Measurements from ENCODE around the gene SLC2A9. TPM values are rescaled to one million over a fixed set of nuclear protein-coding genes. Genes with fewer than 3 reads are reported as not detected.
A peak's percentile ranks its signal among the peaks of the same experiment; 100 is the strongest.

SLC2A9 gene
- total and polyA plus RNA-seq, 2 of the 13 experiments (the other 11 are each of a cell fraction or from before 2014, with no cell fraction given), result 36.2 to 42.3 TPM

GRCh38 chr4:9923195-9923812, 98.0 kb downstream of the SLC2A9 start (continued):
- TF ChIP-seq AFF4 (CRISPR knock-in tag; IDR thresholded peaks at IDR 0.05) (no peak), ZNF326 (CRISPR knock-in tag; IDR thresholded peaks at IDR 0.05; ENCODE audit: borderline replicate concordance) (no peak), ARNT2 (CRISPR knock-in tag; IDR thresholded peaks at IDR 0.05; ENCODE audit: low read depth) (no peak), TAF15 (IDR thresholded peaks at IDR 0.05; ENCODE audit: low read depth, low read length, poor library complexity, severe bottlenecking) (no peak), ZNF772 (CRISPR knock-in tag; IDR thresholded peaks at IDR 0.05) (no peak), SNRNP70 (IDR thresholded peaks at IDR 0.05; ENCODE audit: low read depth, low read length) (no peak), NONO (IDR thresholded peaks at IDR 0.05) (no peak), NONO (CRISPR knock-in tag; conservative IDR thresholded peaks at IDR 0.05) (no peak), CBX2 (IDR thresholded peaks at IDR 0.05; ENCODE audit: low read depth, low read length) (no peak), CBX2 (CRISPR knock-in tag; IDR thresholded peaks at IDR 0.05; ENCODE audit: low read depth) (no peak), ZBTB42 (CRISPR knock-in tag; IDR thresholded peaks at IDR 0.05) (no peak), ZNF562 (CRISPR knock-in tag; IDR thresholded peaks at IDR 0.05; ENCODE audit: borderline replicate concordance) (no peak), ZNF407 (CRISPR knock-in tag; IDR thresholded peaks at IDR 0.05; ENCODE audit: not compliant biosample characterization) (no peak), SOX6 (IDR thresholded peaks at IDR 0.05) (no peak), SOX6 (CRISPR knock-in tag; IDR thresholded peaks at IDR 0.05) (peak; percentile 67; the same call in 1 of the 2 replicates), PITX1 (CRISPR knock-in tag; IDR thresholded peaks at IDR 0.05) (no peak), ELF3 (CRISPR knock-in tag; IDR thresholded peaks at IDR 0.05) (no peak), TOE1 (CRISPR knock-in tag; IDR thresholded peaks at IDR 0.05) (no peak), SCMH1 (CRISPR knock-in tag; IDR thresholded peaks at IDR 0.05; ENCODE audit: borderline replicate concordance) (no peak), SRF (IDR thresholded peaks at IDR 0.05; ENCODE audit: low read depth, low read length) (no peak)

Data from HepG2 (cell line).